ENCODE data around the gene WNT8B.

The WNT8B gene

GRCh38 chr10:100462709-100463108 is at the start of gene WNT8B:
Gene WNT8B, plus strand, starts transcription at chr10:100463009. Its CDS starts 160 bp downstream, at chr10:100463169.
- in situ Hi-C loops (cut with HindIII; ENCODE audit: low sequenced_read_pairs) = no loop called here

- in situ Hi-C loops (cut with HindIII; ENCODE audit: low sequenced_read_pairs) = no loop called here
Observed at GRCh38 chr10:100413173-100413572, 49.6 kb upstream of the WNT8B start.

GRCh38 chr10:100419911-100420449 is 42.8 kb upstream of the WNT8B start:
- in situ Hi-C loops (cut with HindIII; ENCODE audit: low sequenced_read_pairs) = no loop called here

GRCh38 chr10:100427374-100427773 is 35.4 kb upstream of the WNT8B start:
- in situ Hi-C loops (cut with HindIII; ENCODE audit: low sequenced_read_pairs) = no loop called here

GRCh38 chr10:100433253-100434240 is 29.3 kb upstream of the WNT8B start:
- in situ Hi-C loops (cut with HindIII; ENCODE audit: low sequenced_read_pairs) = loop anchor here (5.0 kb wide), 1 partner anchor 96 kb away; no protein-coding TSS in a partner anchor

- in situ Hi-C loops (cut with HindIII; ENCODE audit: low sequenced_read_pairs) = no loop called here
Observed at GRCh38 chr10:100436255-100436654, 26.6 kb upstream of the WNT8B start.

GRCh38 chr10:100438674-100439315 is 24.0 kb upstream of the WNT8B start:
- in situ Hi-C loops (cut with HindIII; ENCODE audit: low sequenced_read_pairs) = no loop called here

GRCh38 chr10:100442548-100442947 is 20.3 kb upstream of the WNT8B start:
- in situ Hi-C loops (cut with HindIII; ENCODE audit: low sequenced_read_pairs) = no loop called here

- in situ Hi-C loops (cut with HindIII; ENCODE audit: low sequenced_read_pairs) = no loop called here
Observed at GRCh38 chr10:100446130-100446761, 16.6 kb upstream of the WNT8B start.

- in situ Hi-C loops (cut with HindIII; ENCODE audit: low sequenced_read_pairs) = no loop called here
Observed at GRCh38 chr10:100447663-100448062, 15.1 kb upstream of the WNT8B start.

GRCh38 chr10:100448951-100449350 is 13.9 kb upstream of the WNT8B start:
- in situ Hi-C loops (cut with HindIII; ENCODE audit: low sequenced_read_pairs) = no loop called here

GRCh38 chr10:100468322-100468721 is 5.5 kb downstream of the WNT8B start:
- in situ Hi-C loops (cut with HindIII; ENCODE audit: low sequenced_read_pairs) = no loop called here

- in situ Hi-C loops (cut with HindIII; ENCODE audit: low sequenced_read_pairs) = no loop called here
Observed at GRCh38 chr10:100468978-100469377, 6.2 kb downstream of the WNT8B start.

- in situ Hi-C loops (cut with HindIII; ENCODE audit: low sequenced_read_pairs) = no loop called here
Observed at GRCh38 chr10:100469756-100470155, 6.9 kb downstream of the WNT8B start.

GRCh38 chr10:100470367-100470766 is 7.6 kb downstream of the WNT8B start:
- in situ Hi-C loops (cut with HindIII; ENCODE audit: low sequenced_read_pairs) = no loop called here

- in situ Hi-C loops (cut with HindIII; ENCODE audit: low sequenced_read_pairs) = no loop called here
Observed at GRCh38 chr10:100477970-100478369, 15.2 kb downstream of the WNT8B start.

GRCh38 chr10:100479037-100479436 is 16.2 kb downstream of the WNT8B start:
- in situ Hi-C loops (cut with HindIII; ENCODE audit: low sequenced_read_pairs) = no loop called here

- in situ Hi-C loops (cut with HindIII; ENCODE audit: low sequenced_read_pairs) = no loop called here
Observed at GRCh38 chr10:100480002-100480401, 17.2 kb downstream of the WNT8B start.

- in situ Hi-C loops (cut with HindIII; ENCODE audit: low sequenced_read_pairs) = no loop called here
Observed at GRCh38 chr10:100481462-100482081, 18.8 kb downstream of the WNT8B start.

- in situ Hi-C loops (cut with HindIII; ENCODE audit: low sequenced_read_pairs) = no loop called here
Observed at GRCh38 chr10:100482181-100482833, 19.5 kb downstream of the WNT8B start.

Data from DLD1 (cell line).